Activated T-helper 9 cell treated with anti-CD3 and anti-CD28 coated beads, Interleukin-2, amount 50 U/mL, for 16 hours (primary cell): Measurements from ENCODE around the gene CEP135.
"Not testable (repeated sequence)": the region's sequence is repeated elsewhere in the genome, so short reads cannot be mapped to it uniquely, and the experiment has no call there.

ENCODE experiments used
- DNase-seq: peaks from one replicate; pipeline ENCODE4 v3.0.0-alpha.2; 2020; ENCODE audit warnings: low read depth

Gene CEP135

GRCh38 chr4:56026596-56026995, 77.9 kb downstream of the CEP135 start:
- DNase-seq, result no peak

- no peak for DNase-seq
Measured at GRCh38 chr4:56028165-56028564, 79.4 kb downstream of the CEP135 start.

- no peak for DNase-seq
Measured at GRCh38 chr4:56038487-56039162, 89.9 kb downstream of the CEP135 start.

GRCh38 chr4:56040842-56041241, 92.1 kb downstream of the CEP135 start:
- no peak for DNase-seq

GRCh38 chr4:56042225-56042624, 93.5 kb downstream of the CEP135 start:
- no peak for DNase-seq

GRCh38 chr4:56048383-56048701, 99.6 kb downstream of the CEP135 start:
- DNase-seq, result no peak

- no peak for DNase-seq
Measured at GRCh38 chr4:56048702-56049431, 100.1 kb downstream of the CEP135 start.

- DNase-seq, result no peak
Measured at GRCh38 chr4:56050625-56051024, 101.9 kb downstream of the CEP135 start.

- DNase-seq, result no peak
Measured at GRCh38 chr4:56051029-56051709, 102.4 kb downstream of the CEP135 start.

- no peak for DNase-seq
Measured at GRCh38 chr4:56051710-56052075, 102.9 kb downstream of the CEP135 start.

- no peak for DNase-seq
Measured at GRCh38 chr4:56052481-56052880, 103.7 kb downstream of the CEP135 start.

- no peak for DNase-seq
Measured at GRCh38 chr4:56052966-56053365, 104.2 kb downstream of the CEP135 start.

- DNase-seq, result no peak
Measured at GRCh38 chr4:56055027-56055977, 106.6 kb downstream of the CEP135 start.

- DNase-seq, result no peak
Measured at GRCh38 chr4:56055991-56056390, 107.2 kb downstream of the CEP135 start.

- DNase-seq, result no peak
Measured at GRCh38 chr4:56058555-56058954, 109.8 kb downstream of the CEP135 start.

- no peak for DNase-seq
Measured at GRCh38 chr4:56060036-56060435, 111.3 kb downstream of the CEP135 start.

GRCh38 chr4:56062106-56062505, 113.4 kb downstream of the CEP135 start:
- DNase-seq, result no peak

GRCh38 chr4:56062526-56063145, 113.9 kb downstream of the CEP135 start:
- DNase-seq, result no peak

GRCh38 chr4:56066493-56066892, 117.7 kb downstream of the CEP135 start:
- no peak for DNase-seq

GRCh38 chr4:56067826-56068225, 119.1 kb downstream of the CEP135 start:
- DNase-seq, result no peak

GRCh38 chr4:56072730-56073129, 124.0 kb downstream of the CEP135 start:
- DNase-seq, result not testable (repeated sequence)

GRCh38 chr4:56077676-56078075, 128.9 kb downstream of the CEP135 start:
- DNase-seq, result no peak
